Measurements from ENCODE around the gene SH3GLB1.
"Not testable (repeated sequence)": the region's sequence is repeated elsewhere in the genome, so short reads cannot be mapped to it uniquely, and the experiment has no call there.

The SH3GLB1 gene

GRCh38 chr1:86704458-86704971 is at the start of gene SH3GLB1:
Gene SH3GLB1, plus strand, starts transcription at chr1:86704576. Its CDS starts 324 bp downstream, at chr1:86704900.
- DNase-seq, result peak; percentile 88

- not testable (repeated sequence) for DNase-seq
Measured at GRCh38 chr1:86658381-86658780, 46.0 kb upstream of the SH3GLB1 start.

GRCh38 chr1:86666368-86666767 is 38.0 kb upstream of the SH3GLB1 start:
- DNase-seq, result no peak

GRCh38 chr1:86687595-86687994 is 16.8 kb upstream of the SH3GLB1 start:
- DNase-seq, result no peak

GRCh38 chr1:86692641-86693040 is 11.7 kb upstream of the SH3GLB1 start:
- DNase-seq, result no peak

- no peak for DNase-seq
Measured at GRCh38 chr1:86695400-86695799, 9.0 kb upstream of the SH3GLB1 start.

- DNase-seq, result no peak
Measured at GRCh38 chr1:86696522-86696921, 7.9 kb upstream of the SH3GLB1 start.

GRCh38 chr1:86699186-86699585 is 5.2 kb upstream of the SH3GLB1 start:
- no peak for DNase-seq

- DNase-seq, result no peak
Measured at GRCh38 chr1:86701731-86702130, 2.6 kb upstream of the SH3GLB1 start.

GRCh38 chr1:86702954-86703494 is 1.4 kb upstream of the SH3GLB1 start:
- DNase-seq, result not testable (repeated sequence)

GRCh38 chr1:86703696-86704457 is 499 bp upstream of the SH3GLB1 start:
- DNase-seq, result no peak

- peak; percentile 22 for DNase-seq
Measured at GRCh38 chr1:86704972-86705664, 742 bp downstream of the SH3GLB1 start.

GRCh38 chr1:86705665-86705985 is 1.2 kb downstream of the SH3GLB1 start:
- no peak for DNase-seq

- no peak for DNase-seq
Measured at GRCh38 chr1:86706018-86706635, 1.8 kb downstream of the SH3GLB1 start.

GRCh38 chr1:86708920-86709319 is 4.5 kb downstream of the SH3GLB1 start:
- DNase-seq, result no peak

- DNase-seq, result no peak
Measured at GRCh38 chr1:86712088-86712860, 7.9 kb downstream of the SH3GLB1 start.

GRCh38 chr1:86713477-86713876 is 9.1 kb downstream of the SH3GLB1 start:
- DNase-seq, result no peak

GRCh38 chr1:86714159-86714558 is 9.8 kb downstream of the SH3GLB1 start:
- no peak for DNase-seq

GRCh38 chr1:86714561-86715244 is 10.3 kb downstream of the SH3GLB1 start:
- no peak for DNase-seq

- DNase-seq, result no peak
Measured at GRCh38 chr1:86718786-86719185, 14.4 kb downstream of the SH3GLB1 start.

GRCh38 chr1:86731416-86731815 is 27.0 kb downstream of the SH3GLB1 start:
- DNase-seq, result no peak

- no peak for DNase-seq
Measured at GRCh38 chr1:86733340-86733739, 29.0 kb downstream of the SH3GLB1 start.

Measured in stimulated activated CD4-positive, alpha-beta T cell treated with anti-CD3 and anti-CD28 coated beads, Interleukin-1b, Interleukin-23, amount 100 ng/mL, for 48 hours (primary cell).